Neural cell (in vitro differentiated cells): ENCODE data around the gene PNPLA7.

Experiments
- EP300 ChIP-seq: fragments of 450-650 bp; conservative IDR thresholded peaks from 2 replicates; pipeline ENCODE4 v1.6.1; 2014; ENCODE audit warnings: antibody characterized with exemption, mild to moderate bottlenecking, moderate library complexity; ENCODE audit not compliant: poor library complexity, severe bottlenecking
- EZH2 ChIP-seq: fragments of 200-600, 300-800 bp; shearing (Covaris generic), sonication (generic); IDR thresholded peaks from 2 replicates; pipeline ENCODE4 v1.6.1; 2014; ENCODE audit warnings: antibody characterized with exemption, low read length, borderline replicate concordance, mild to moderate bottlenecking; ENCODE audit not compliant: insufficient read depth, poor library complexity, severe bottlenecking
- MXI1 ChIP-seq: fragments of 450-650 bp; conservative IDR thresholded peaks from 2 replicates; pipeline ENCODE4 v1.6.1; 2014; ENCODE audit warnings: antibody characterized with exemption, mild to moderate bottlenecking; ENCODE audit not compliant: poor library complexity, severe bottlenecking
- POLR2AphosphoS5 ChIP-seq: IDR thresholded peaks from 2 replicates; pipeline ENCODE4 v1.6.1; 2012
- RAD21 ChIP-seq: fragments of 450-650 bp; conservative IDR thresholded peaks from 2 replicates; pipeline ENCODE4 v1.6.1; 2014; ENCODE audit warnings: antibody characterized with exemption, mild to moderate bottlenecking, moderate library complexity
- REST ChIP-seq: IDR thresholded peaks from 2 replicates; pipeline ENCODE4 v1.6.1; 2012; ENCODE audit warnings: borderline replicate concordance
- SMC3 ChIP-seq: fragments of 450-650 bp; conservative IDR thresholded peaks from 2 replicates; pipeline ENCODE4 v1.6.1; 2014; ENCODE audit warnings: antibody characterized with exemption, mild to moderate bottlenecking, moderate library complexity; ENCODE audit not compliant: poor library complexity
- TAF1 ChIP-seq: IDR thresholded peaks from 2 replicates; pipeline ENCODE4 v1.6.1; 2012; ENCODE audit warnings: low read depth
- TF ChIP-seq, protein P1 (sequence below): fragments of 450-650 bp; IDR thresholded peaks from 2 replicates; pipeline ENCODE4 v1.5.1; 2014; ENCODE audit warnings: antibody characterized with exemption, mild to moderate bottlenecking, moderate library complexity; ENCODE audit not compliant: poor library complexity, severe bottlenecking

- TF ChIP-seq RAD21 (peak; percentile 49), EZH2 (no peak), POLR2AphosphoS5 (no peak), TAF1 (no peak), REST (no peak), SMC3 (peak; percentile 69), MXI1 (no peak), EP300 (no peak)
- TF ChIP-seq, protein P1, sequence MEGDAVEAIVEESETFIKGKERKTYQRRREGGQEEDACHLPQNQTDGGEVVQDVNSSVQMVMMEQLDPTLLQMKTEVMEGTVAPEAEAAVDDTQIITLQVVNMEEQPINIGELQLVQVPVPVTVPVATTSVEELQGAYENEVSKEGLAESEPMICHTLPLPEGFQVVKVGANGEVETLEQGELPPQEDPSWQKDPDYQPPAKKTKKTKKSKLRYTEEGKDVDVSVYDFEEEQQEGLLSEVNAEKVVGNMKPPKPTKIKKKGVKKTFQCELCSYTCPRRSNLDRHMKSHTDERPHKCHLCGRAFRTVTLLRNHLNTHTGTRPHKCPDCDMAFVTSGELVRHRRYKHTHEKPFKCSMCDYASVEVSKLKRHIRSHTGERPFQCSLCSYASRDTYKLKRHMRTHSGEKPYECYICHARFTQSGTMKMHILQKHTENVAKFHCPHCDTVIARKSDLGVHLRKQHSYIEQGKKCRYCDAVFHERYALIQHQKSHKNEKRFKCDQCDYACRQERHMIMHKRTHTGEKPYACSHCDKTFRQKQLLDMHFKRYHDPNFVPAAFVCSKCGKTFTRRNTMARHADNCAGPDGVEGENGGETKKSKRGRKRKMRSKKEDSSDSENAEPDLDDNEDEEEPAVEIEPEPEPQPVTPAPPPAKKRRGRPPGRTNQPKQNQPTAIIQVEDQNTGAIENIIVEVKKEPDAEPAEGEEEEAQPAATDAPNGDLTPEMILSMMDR: peak; percentile 73
These were observed 104.9 kb downstream of the PNPLA7 start for GRCh38 chr9:137445275-137445807.
